PC-3 (cell line): ENCODE measurements around the gene PER2.

Experiments
- CTCF ChIP-seq: fragments of 300-600 bp; sonication (generic); conservative IDR thresholded peaks from 2 replicates; pipeline ENCODE4 v1.5.1; 2017; ENCODE audit warnings: antibody characterized with exemption, low read depth, mild to moderate bottlenecking, low read length
- EZH2 ChIP-seq: fragments of 300-600 bp; sonication (generic); IDR thresholded peaks from one replicate; pipeline ENCODE4 v1.6.1; 2017; ENCODE audit warnings: antibody characterized with exemption, mild to moderate bottlenecking, low read length; ENCODE audit not compliant: unreplicated experiment

GRCh38 chr2:238320246-238320647 lies 31.8 kb upstream of the PER2 start, which contains the start of gene TRAF3IP1:
- TF ChIP-seq CTCF (no peak), EZH2 (no peak)
